Hematopoietic multipotent progenitor cell treated with erythropoietin and hydrocortisone succinate and interleukin-3 and kit ligand, for 17 days (in vitro differentiated cells): Measurements from ENCODE around the gene CDV3.

ENCODE experiments used
- DNase-seq: peaks from one replicate; pipeline ENCODE4 v3.0.0-alpha.2; 2015; ENCODE audit warnings: low spot score

Gene CDV3

DNA sequence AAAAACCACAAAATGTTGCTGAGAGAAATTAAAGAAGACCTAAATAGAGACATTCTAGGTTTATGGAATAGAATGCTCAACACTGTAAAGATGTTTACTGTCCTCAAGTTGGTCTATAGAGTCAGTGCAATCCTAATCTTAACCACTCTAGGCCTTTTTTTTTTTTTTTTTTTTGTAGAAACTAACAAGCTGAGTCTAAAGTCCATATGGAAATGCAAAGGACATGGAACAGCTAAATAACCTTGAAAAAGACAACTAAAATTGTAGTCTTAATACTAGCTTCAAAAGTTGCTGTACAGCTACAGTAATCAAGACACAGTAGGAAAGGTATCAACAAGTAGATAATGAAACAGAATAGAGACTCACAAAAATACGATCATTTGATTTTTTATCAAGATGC lies 32.9 kb downstream of the CDV3 start:
- DNase-seq, result no peak

DNA sequence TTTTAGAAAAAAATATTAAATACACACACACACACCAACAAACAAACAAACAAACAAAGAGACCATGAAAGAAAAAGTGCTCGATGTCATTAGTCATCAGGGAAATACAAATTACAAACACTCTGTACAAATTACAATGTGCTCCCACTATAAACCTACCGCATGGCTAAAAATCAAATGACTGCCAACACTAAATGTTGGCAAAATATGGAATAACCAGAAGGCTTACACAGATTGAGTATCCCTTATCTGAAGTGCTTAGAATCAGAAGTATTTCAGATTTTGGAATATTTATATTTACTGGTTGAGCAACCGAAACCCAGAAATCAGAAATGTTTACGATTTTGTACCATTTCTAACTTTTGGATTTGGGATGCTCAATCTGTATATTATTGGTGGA lies 33.4 kb downstream of the CDV3 start:
- no peak for DNase-seq

- no peak for DNase-seq
Observed at GRCh38 chr3:133607816-133608215, 34.3 kb downstream of the CDV3 start.

DNA sequence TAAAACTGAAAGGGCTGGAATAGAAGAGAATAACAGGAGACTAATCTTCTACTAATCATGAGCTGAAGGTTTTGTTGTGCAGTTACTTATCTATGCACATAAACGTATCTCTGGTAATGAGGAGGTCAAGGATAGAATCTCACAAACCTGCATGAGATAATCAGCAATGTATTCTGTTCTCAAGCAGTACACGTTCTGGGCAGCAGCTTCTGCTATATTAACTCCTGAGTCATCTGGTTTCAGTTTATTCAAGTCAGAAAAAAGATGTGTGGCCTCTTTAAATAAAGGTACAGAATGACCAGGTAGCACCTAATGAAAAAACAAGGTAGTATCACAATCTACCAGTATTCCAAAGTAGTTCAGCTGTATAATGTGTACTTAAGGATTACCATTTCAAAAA lies 34.9 kb downstream of the CDV3 start:
- DNase-seq, result no peak

- no peak for DNase-seq
Observed at GRCh38 chr3:133610031-133610430, 36.5 kb downstream of the CDV3 start.

GRCh38 chr3:133611534-133611933 lies 38.0 kb downstream of the CDV3 start:
- DNase-seq, result no peak

DNA sequence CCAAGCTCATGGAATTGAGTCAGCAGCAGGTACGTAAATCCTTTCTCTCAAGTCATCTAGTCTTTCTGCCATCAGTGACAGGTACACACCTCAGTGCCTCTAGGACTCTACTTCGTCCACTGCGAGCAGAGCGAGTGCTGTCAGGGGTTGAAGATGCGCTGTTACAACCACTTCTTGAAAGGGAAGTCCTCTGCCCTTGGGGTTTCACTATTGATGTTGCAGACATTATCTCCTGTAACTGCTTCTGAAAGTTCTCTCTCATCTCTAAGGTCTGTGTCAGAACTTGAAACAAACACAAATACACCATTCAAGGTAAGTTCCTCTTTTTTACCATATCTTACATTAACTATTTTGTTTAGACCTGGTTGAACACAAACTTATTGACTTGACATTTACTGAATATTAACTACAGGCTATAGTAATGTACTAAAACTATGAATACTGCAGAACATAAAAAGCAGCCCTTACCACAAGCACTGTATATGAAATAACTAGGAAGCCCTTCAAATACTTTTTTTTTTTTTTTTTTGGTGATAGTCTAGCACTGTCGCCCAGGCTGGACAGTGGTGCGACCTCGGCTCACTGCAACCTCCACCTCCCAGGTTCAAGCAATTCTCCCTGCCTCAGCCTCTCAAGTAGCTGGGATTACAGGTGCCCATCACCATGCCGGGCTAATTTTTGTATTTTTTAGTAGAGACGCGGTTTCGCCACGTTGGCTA lies 46.7 kb downstream of the CDV3 start:
- DNase-seq, result no peak

- no peak for DNase-seq
Observed at GRCh38 chr3:133627789-133628188, 54.3 kb downstream of the CDV3 start.

DNA sequence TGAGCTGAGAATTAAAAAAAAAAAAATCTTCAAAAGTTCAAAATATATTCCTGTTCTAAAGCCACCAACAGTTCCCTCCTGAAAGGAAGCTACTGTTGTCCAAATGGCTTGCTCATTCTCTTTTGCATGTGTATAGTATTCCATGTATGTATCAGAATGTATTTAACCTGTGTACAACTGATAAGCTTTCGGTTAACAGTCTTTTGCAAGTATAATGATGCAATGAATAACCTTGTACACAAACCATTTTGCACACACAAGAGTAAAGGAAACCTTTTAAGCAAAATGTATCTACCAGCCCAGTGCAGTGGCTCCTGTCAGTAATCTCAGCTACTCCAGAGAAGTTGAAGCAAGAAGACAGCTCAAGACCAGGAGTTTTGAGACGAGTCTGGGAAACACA lies 55.7 kb downstream of the CDV3 start:
- no peak for DNase-seq

- DNase-seq, result no peak
Observed at GRCh38 chr3:133633439-133633838, 60.0 kb downstream of the CDV3 start.
